ENCODE data around the gene SYNRG.
A peak's percentile ranks its signal among the peaks of the same experiment; 100 is the strongest.

SYNRG gene

GRCh38 chr17:37503148-37503547 lies 106.1 kb downstream of the SYNRG start:
- no peak for DNase-seq (ENCODE audit: low read depth)

DNA sequence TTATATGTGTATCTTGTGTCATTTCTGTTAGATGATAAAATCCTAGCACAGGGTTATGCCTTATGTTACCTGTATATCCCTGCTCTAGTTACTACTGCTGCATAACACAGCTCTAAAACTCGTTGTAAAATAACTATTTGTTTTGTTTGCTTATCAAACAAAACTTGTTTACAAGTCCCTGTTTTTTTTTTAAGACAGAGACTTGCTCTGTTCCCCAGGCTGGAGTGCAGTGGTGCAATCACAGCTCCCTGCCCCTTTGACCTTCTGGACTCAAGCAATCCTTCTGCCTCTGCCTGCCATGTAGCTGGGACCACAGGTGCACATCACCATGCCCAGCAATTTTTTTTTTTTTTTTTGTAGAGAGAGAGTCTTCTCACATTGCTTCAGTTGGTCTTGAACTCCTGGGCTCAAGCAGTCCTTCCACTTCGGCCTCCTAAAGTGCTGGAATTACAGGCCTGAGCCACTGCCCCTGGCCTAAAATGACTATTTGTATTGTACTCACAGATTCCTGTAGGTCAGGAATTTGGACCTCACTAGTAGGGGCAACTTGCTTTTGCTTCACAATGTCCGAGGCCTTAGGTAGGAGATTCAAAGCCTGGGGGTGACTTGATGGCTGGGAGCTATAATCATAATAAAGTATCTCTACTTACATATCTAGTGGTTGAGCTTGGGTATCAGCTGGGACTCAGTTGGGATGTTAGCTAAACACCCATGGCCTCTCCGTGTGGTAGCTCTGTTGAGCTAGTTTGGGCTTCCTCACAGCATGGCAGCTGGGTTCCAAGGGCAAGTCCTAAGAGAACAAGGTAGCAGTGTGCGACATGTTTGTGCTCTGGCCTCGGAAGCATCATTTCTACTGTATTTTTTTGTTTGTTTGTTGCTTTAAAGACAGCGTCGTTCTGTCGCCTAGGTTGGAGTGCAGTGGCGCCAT lies 106.9 kb downstream of the SYNRG start:
- DNase-seq (ENCODE audit: low read depth) = no peak

GRCh38 chr17:37500378-37500777 lies 108.8 kb downstream of the SYNRG start:
- DNase-seq (ENCODE audit: low read depth) = no peak

- DNase-seq (ENCODE audit: low read depth) = no peak
These were observed 114.2 kb downstream of the SYNRG start for GRCh38 chr17:37494971-37495370.

DNA sequence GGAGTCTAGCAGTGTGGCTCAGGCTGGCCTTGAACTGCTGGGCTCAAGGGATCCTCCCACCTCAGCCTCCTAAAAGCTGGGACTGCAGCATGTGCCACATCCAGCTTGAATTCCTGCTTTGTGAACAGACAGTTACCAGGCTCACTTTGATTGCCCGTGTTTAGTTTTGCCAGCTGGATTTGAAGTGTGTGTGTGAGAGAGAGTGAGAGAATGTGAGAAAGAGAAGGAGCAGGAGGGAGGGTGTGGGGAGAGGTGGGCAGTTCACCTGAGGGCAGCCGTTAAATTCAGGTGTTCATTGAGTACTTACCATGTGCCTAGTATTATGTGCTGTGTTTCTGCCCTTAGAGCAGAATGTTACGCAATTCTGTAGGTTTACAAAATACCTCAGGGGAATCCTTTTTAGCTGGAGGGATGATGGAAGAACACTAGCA lies 114.8 kb downstream of the SYNRG start:
- no peak for DNase-seq (ENCODE audit: low read depth)

GRCh38 chr17:37493249-37494027 lies 115.8 kb downstream of the SYNRG start:
- DNase-seq (ENCODE audit: low read depth) = peak; percentile 79

DNA sequence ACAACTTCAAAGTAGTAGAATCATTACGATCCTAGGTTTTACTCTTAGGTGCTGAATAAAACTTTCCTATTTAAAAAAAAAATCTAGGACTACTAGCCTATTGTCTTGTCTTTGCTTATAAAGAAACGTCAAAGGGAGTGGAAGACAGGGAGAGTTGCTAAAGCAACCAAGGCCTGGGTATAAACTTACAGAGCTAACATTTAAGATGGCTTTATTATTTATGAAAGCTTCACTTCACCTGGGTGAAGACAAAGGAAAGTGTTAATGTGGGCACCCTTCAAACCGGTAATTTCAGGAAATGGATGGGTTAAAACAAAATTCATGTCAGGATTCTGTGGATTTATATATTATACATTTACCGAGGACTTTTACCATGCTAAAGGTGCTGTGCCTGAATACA lies 117.1 kb downstream of the SYNRG start:
- no peak for DNase-seq (ENCODE audit: low read depth)

DNA sequence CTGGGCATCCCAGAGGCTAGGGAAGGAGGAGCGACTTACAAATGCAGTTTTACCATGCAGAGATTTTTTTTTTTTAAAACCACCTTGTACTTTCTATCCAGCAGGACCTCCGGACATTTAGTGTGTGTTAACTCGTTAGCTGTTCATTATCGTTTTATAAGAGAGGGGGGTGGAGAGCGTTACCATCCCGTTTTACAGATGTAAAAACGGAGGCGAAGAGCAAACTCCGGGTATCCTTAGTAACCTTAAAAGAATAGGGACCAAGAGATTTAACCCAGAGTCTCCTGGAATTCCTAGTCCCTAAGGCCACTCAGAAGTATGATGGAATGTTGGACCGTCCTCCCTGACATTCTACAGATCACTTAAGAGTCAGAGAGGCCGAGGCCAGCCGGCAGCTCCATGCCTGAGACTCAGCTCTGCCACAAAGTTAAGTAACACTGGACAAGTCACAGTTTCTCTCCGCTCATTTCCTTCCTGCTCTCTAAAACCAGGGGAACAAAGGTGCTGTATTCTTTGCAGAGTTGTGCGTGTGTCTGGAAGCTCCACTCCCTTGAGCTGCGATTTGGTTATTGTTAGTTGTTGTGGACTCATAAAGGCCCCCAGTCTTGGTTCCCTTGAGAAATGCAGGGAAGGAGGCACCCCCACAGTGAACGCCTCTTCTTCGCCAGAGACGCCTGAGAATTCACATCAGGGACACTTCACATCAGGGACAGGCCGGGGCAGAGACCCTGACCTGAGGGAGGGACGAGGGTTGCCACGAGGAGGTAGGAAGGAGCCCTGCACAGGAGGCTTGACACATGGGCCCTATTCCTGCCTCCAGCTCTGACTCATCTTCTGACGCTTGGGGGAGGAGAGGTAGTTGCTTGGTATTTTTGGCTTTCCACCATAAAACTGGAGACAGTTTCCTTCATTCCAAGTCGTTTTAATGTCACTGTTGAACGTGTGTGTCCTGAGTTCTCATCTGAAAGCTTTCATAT lies 118.3 kb downstream of the SYNRG start:
- DNase-seq (ENCODE audit: low read depth) = peak; percentile 60

- DNase-seq (ENCODE audit: low read depth) = no peak
These were observed 119.1 kb downstream of the SYNRG start for GRCh38 chr17:37490022-37490587.

DNA sequence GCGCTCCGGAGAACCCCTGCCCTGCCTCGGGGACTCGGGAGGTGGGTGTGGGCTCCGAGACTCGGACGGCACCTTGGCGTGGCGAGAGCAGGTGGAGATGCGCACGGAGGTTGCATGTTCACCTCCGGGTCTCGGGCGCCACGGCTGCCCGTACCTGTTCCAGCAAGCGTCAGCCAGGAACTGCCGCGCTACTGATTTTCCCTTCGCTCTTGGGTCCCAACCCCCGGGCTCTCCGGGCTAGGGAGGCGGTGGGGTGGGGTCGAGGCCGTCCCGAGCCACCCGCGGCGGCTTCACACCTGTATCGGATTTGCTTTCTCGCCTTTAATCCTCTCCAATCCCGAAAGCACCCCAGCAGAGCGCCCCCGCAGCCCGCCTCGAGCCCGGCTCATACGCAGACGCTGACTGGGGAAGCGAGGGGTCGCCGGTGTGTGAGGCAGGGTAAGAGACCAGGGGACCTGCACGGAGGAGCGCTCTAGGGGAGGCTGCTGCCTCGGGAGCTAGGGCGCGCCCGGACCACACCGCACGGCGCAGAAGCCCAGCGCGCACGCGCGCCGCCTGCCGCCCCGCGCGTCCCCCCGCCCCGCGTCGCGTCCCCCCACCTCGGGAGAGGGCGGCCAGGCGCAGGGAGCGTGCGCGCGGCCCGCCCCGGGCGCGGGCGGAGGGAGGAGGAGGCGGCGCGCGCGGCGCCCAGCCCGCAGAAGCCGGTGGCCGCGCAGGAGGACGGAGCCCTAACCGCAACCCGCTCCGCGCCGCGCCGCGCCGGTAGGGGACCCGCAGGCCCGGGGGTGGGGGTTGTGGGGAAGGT lies 119.8 kb downstream of the SYNRG start, which contains the start of gene DUSP14:
Gene DUSP14 (plus strand): TSS at position 695 of the 805 bp plus-strand sequence. CDS start 22,382 bp downstream, outside the sequence.
- DNase-seq (ENCODE audit: low read depth) = no peak

DNA sequence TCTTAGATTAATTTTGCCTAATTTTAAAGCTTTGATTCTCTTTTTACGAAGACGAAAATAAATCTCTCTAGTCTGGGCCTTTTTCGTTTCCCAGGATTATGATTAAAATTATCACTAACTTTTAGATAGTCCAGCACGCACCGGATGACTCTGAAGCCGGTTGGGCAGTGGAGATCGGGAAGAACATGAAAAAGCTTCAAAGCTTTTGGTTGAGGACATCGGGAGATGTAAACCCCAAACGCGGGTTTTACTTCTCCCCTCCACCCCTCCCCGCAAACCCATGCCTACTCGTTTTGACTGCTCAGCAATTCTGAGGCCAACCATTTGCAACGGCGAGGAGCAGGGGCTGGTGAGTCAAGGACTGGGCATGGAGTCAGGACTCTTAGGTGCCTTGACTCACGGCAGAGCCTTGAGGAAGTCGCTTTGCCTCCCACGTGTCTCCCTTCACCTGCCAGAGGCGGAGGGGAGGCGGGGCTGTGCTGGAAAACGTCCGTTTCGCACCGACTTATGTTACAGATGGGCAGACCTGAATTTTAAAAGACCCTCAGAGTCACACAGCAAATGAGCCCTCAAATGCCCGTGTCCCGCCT lies 120.5 kb downstream of the SYNRG start:
- peak; percentile 64 for DNase-seq (ENCODE audit: low read depth)

GRCh38 chr17:37488009-37488604 lies 121.1 kb downstream of the SYNRG start:
- DNase-seq (ENCODE audit: low read depth) = peak; percentile 67

GRCh38 chr17:37485938-37486570 lies 123.2 kb downstream of the SYNRG start:
- no peak for DNase-seq (ENCODE audit: low read depth)

GRCh38 chr17:37483311-37484039 lies 125.7 kb downstream of the SYNRG start:
- DNase-seq (ENCODE audit: low read depth) = no peak

DNA sequence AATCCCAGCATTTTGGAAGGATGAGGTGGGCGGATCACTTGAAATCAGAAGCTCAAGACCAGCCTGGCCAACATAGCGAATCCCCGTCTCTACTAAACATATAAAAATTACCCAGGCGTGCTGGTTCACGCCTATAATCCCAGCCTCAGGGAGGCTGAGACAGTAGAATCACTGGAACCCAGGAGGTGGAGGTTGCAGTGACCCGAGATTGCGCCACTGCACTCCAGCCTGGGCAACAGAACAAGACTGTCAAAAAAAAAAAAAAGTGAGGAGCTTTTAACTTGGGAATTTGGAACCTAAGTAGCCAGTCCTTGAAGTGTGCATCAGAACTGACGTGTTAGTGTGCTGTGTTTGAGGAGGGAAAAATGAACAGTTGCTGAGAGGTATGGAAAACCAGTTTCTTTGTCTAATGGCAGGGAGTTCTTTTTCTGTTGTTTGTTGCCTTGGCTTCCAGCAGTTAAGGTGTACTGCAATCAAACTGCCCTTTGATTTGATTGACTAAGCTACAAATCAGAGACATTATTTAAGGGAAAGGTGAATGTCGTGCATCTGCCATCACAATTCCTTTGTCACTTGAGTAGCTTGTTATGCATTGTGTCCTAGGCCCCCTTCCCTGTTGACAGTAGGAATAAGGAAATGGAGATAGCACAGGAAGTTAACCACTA lies 128.1 kb downstream of the SYNRG start:
- DNase-seq (ENCODE audit: low read depth) = no peak

GRCh38 chr17:37480427-37480826 lies 128.8 kb downstream of the SYNRG start:
- DNase-seq (ENCODE audit: low read depth) = no peak

DNA sequence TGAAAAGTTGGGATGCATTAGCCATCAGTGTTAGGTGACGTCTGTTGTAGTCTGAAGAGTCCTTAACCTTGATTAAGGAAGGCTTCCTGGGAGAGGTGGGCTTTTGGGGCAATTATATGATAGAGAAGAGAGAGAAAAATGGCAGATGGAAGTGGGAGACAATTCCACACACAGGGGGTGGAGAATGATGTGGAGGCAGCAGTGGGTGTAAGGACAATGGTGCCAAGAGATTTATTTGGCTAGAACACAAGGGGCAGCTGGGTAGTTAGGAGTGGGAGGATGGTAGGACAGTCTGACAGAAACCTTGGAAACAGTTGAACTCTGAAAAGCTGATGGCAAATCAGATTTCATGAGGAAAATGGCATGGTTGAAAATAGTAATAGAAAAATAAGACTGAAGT lies 130.2 kb downstream of the SYNRG start:
- DNase-seq (ENCODE audit: low read depth) = no peak

DNA sequence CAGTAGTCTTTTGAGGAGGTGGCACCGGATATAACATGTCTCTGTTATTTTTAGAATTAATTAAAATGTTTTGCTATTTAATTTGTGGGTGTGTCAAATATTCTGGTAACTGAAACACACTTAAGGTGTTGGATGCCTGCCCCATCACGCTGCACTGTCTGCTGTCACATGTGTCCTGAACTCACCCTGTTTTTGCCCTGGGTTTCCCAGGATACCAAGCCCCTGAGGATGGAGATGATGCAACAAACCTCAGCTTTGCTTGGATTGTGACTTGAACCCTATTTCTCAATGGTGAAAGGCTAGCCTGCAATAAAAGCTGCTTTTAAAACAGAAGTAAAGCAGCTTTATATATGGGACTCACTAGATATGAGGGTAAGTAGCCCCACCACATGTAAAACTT lies 131.0 kb downstream of the SYNRG start:
- no peak for DNase-seq (ENCODE audit: low read depth)
